ENCODE data around the gene DCAF5.
"Not testable (repeated sequence)": the region's sequence is repeated elsewhere in the genome, so short reads cannot be mapped to it uniquely, and the experiment has no call there.

DCAF5 gene

GRCh38 chr14:69096781-69097475 lies 56.0 kb downstream of the DCAF5 start:
- DNase-seq (ENCODE audit: low read depth in 2 of 2): no peak

DNA sequence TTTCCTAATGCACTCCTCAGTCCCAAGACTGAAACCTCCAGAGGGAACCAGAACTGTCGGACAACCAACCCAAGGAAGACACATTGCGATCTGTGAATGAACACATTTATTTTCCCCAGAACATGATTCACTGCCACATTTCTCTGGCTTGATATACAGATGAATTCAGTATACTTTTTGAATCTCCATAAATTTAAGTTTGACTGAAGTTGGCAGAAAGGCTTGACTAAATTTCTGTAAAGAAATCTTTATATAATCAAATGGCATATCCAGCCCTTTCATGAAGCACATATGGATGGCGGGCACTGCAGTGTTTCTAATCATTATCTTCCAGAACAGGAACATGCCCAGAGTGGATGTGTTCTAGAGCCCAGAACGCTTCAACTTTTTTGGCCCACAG lies 56.7 kb downstream of the DCAF5 start:
- DNase-seq (ENCODE audit: low read depth in 2 of 2): no peak

DNA sequence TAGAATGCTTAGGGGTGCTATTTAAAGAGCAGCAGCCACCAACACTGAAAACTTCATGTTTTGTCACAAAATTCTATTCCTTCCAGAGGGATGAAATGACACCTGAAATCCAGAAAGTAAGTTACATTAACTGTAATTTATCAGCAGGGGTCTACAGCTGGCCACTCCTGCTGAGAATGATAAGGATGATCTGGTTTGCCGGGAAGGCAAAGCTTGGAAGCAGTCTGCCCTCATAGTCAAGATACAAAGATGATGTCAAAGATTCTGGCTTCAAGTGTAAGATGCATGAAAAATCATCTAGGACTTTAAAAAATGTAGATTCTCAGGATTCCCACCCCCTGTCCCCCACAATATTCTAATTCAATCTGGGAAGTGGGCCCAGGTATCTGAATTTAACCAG lies 58.4 kb downstream of the DCAF5 start:
- no peak for DNase-seq (ENCODE audit: low read depth in 2 of 2)

- DNase-seq (ENCODE audit: low read depth in 2 of 2): no peak
Measured at GRCh38 chr14:69093631-69094421, 59.1 kb downstream of the DCAF5 start.

GRCh38 chr14:69092840-69093422 lies 60.0 kb downstream of the DCAF5 start:
- DNase-seq (ENCODE audit: low read depth in 2 of 2): no peak

GRCh38 chr14:69091695-69092094 lies 61.2 kb downstream of the DCAF5 start:
- no peak for DNase-seq (ENCODE audit: low read depth in 2 of 2)

DNA sequence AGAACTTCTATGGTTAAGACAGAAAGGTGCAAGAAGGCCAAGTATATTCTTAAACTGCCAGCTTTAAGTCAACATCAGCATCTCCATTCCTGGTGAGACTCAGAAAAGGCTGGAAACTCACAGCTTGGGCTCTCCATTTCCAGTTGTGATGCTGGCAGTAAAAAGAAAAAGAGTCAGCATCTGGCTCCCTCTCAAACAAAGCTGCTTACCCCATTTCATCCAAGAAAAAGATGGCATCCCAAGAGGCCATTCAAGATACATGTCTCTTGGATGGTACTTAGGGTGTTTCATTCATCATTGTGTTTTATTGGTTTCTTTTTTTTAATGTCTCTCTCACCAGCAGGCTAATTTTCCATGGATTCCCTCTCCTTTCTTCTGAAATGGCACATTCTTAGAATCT lies 61.9 kb downstream of the DCAF5 start:
- DNase-seq (ENCODE audit: low read depth in 2 of 2): no peak

GRCh38 chr14:69090187-69090789 lies 62.6 kb downstream of the DCAF5 start:
- DNase-seq (ENCODE audit: low read depth in 2 of 2): no peak

DNA sequence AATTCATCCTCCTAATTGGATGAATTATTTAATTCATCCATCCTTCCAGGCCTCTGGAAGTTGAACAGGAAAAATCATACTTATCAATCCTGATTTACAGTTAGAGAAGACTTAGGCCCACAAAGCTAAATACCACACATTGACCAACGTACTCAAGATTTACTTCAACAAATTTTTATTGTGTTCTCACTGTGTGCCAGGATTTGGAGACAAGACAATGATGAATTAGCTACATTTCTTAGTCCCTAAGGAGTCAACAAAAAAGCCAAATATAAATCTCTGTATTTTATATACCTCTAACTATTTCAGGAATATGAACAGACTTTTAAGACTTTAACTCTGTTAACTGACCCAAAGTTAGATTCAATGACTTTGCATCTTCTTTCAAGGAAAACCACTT lies 63.9 kb downstream of the DCAF5 start:
- no peak for DNase-seq (ENCODE audit: low read depth in 2 of 2)

- no peak for DNase-seq (ENCODE audit: low read depth in 2 of 2)
Measured at GRCh38 chr14:69088586-69088985, 64.3 kb downstream of the DCAF5 start.

DNA sequence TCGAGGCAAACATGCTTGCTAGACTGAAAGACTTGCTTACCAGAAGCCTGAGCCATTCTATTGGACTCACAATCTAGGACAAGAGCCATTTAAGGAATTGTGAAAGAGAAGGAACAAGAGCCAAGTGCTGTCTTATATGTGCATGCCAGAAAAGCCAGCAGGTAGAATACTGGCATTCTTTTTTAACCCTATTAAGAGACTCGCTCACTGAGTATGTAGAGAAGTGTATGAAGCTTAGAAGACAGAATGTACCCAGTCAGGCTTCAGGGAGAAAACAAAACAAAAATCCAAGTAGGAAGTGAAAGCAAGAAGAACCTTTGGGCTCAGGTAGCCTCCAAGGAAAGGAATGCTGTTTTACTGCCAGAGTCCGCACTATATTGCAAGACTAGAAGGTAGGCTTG lies 65.9 kb downstream of the DCAF5 start:
- no peak for DNase-seq (ENCODE audit: low read depth in 2 of 2)

DNA sequence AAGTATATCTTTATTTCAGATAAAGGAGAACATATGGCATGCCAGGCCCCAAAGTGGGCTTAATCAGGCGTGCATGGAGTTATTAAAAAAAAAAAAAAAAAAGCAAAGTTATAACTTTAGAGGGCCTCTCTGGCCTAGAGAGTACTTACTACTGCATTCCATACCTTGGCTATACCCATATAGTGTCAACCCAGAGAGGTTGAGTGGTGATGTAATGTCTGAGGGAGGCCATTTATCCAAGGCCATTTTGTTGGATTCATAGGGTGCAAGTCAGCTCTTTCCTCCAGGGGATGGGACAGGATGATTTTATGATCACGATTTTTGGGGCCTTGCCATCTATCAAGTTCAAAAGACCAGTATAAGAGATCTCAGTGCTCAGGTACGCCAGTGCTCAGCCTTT lies 66.4 kb downstream of the DCAF5 start:
- no peak for DNase-seq (ENCODE audit: low read depth in 2 of 2)

- no peak for DNase-seq (ENCODE audit: low read depth in 2 of 2)
Measured at GRCh38 chr14:69084023-69084422, 68.9 kb downstream of the DCAF5 start.

- DNase-seq (ENCODE audit: low read depth in 2 of 2): no peak
Measured at GRCh38 chr14:69083181-69083580, 69.7 kb downstream of the DCAF5 start.

DNA sequence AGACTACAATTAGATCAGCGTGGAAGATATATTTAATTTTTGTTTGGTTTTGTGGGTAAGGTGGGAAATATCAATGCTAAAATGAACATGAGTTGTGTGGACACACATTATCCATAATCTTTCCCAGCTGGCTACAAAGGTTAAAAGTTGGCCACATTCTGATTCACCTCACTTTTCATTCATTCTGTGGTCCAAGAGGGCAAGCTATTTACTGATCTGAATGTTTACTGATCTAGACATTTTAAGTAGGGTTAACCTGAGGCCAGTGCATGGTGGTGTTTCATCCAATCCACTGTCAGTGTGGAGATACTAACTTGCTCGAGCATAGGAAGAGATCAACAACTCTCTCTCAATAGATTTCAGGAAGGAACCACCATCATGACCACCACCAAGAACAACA lies 71.6 kb downstream of the DCAF5 start:
- DNase-seq (ENCODE audit: low read depth in 2 of 2): no peak

DNA sequence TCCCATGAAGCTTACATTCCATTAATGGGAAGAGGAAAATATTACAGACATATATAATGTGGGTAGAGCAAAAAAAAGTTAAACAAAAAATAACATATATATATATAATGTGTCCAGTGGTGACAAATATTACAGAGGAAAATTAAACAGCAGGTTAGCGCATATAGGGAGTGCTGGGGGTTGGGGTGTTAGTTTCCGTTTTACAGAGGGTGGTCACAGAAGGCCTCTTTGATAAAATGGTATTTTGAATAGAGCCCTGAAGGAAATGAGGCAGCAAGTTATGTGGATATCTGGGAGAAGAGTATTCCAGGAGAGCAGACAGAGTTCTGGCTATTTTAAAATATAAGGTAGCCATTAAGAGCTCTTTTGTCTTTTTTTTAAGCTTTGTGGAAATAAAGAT lies 73.2 kb downstream of the DCAF5 start:
- no peak for DNase-seq (ENCODE audit: low read depth in 2 of 2)

DNA sequence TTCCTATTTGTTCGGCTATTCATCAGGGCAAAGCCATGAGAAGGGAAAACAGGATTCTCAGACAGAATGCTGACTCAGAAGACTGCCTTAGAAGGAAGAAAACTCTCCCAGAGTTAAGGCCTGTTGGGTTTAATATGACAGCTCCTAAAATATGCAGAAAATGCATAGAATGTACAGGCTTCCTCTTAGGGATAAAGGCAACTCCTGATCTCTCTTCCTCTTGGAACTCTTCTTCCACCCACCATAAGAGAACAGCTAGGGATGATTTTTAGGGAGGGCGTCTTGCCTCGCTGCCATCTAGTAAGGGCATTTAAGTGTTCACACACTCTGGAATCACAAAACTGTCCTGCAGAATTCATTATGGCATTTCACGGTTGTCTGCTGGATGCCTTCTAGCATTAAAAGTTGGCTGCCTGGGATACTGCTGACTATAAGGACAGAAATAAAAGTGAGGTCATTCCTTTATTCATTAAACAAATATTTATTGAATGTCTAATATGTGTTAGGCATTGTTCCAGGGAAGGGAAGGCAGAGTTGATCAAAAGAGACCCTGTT lies 73.7 kb downstream of the DCAF5 start:
- DNase-seq (ENCODE audit: low read depth in 2 of 2): no peak

DNA sequence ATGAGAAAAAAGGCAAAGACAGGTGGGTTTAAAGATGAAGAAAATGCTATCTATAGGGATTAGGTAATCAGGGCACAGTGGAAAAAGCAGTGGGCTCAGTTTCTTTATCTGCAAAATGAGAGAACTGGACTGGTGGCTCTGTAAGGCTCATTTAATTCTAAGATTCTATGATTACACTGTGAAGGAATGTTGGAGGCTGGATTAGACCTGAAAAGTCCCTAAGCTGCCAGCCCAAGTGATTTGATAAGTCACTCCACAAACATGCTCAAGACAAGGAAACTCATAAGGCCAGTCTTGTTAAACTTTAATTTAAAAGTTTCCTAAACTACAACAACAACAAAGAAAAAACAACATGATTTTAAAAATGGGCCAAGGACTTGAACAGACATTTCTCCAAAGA lies 75.1 kb downstream of the DCAF5 start:
- DNase-seq (ENCODE audit: low read depth in 2 of 2): no peak

- DNase-seq (ENCODE audit: low read depth in 2 of 2): not testable (repeated sequence)
Measured at GRCh38 chr14:69077185-69077584, 75.7 kb downstream of the DCAF5 start.

DNA sequence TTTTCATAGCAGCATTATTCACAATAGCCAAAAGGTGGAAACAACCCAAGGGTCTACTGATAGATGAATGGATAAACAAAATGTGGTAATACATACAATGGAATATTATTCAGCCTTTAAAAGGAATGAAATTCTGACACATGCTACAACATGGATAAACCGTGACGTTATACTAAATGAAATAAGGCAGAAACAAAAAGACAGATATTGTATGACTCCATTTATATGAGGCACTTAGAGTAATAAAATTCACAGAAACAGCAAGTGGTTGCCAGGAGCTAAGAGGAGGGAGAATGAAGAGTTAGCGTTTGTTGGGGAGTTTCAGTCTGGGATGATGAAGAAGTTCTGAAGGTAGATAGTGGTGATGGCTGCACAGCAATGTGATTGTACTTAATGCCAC lies 76.6 kb downstream of the DCAF5 start:
- no peak for DNase-seq (ENCODE audit: low read depth in 2 of 2)

DNA sequence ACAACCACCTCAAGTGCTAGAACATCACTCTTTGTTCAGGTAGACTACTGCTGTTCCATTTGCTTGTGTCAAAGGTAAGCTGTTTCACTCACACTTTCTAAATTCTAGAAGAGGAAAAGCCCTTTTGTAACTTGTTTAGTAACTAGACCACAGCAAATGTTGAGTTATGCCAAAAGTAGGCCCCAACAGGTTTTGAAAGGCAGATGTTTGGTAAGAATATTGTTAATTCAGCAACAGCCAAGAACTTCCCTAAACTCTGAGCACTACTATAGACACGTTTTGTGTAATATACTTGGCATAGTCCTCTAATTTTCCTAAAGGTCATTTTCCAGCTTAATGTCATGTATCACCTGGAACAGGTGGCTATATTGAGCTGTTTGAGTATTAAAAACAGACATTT lies 79.0 kb downstream of the DCAF5 start:
- DNase-seq (ENCODE audit: low read depth in 2 of 2): no peak

DNA sequence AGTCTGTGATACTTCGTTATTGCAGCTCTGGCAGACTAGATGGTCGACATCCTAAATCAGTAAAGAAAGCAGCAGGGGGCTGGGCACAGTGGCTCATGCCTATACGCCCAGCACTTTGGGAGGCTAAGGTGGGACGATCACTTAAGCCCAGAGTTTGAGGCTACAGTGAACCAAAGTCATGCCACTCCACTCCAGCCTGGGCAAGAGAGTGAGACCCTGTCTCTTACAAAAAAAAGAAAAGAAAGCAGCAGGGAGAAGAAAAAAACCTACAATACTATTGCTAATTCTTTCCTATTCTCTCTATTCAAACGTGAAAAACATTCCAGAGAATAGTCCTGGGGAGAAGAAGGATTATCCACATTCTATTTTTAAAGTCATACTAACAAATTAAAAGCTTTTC lies 79.5 kb downstream of the DCAF5 start:
- no peak for DNase-seq (ENCODE audit: low read depth in 2 of 2)

Data from stimulated activated CD4-positive, alpha-beta T cell treated with anti-CD3 and anti-CD28 coated beads, Interleukin-12 subunit alpha, Interleukin-12 subunit beta, amount 100 ng/mL, for 24 hours (primary cell).